OCI-LY1 (cell line): ENCODE data around the gene CBR1.
A peak's percentile ranks its signal among the peaks of the same experiment; 100 is the strongest.

Source experiments
- H2AFZ ChIP-seq: fragments of 200-600 bp; sonication (generic), shearing (Covaris generic); 2 replicates; pipeline ENCODE4 v1.6.0; 2014; ENCODE audit warnings: antibody characterized with exemption, mild to moderate bottlenecking, low read length
- H3F3A ChIP-seq: fragments of 200-600 bp; sonication (generic), shearing (Covaris generic); 2 replicates; pipeline ENCODE4 v1.6.0; 2014; ENCODE audit warnings: mild to moderate bottlenecking, antibody characterized with exemption, low read length, moderate library complexity; ENCODE audit not compliant: insufficient read depth
- H3K27ac ChIP-seq: fragments of 200-600 bp; sonication (generic); 2 replicates; pipeline ENCODE4 v1.5.1; 2014; ENCODE audit warnings: low read length, mixed run types, mild to moderate bottlenecking, low read depth; ENCODE audit not compliant: poor library complexity, severe bottlenecking
- H3K27me3 ChIP-seq: fragments of 200-600 bp; sonication (generic); 2 replicates; pipeline ENCODE4 v1.6.0; 2014; ENCODE audit warnings: antibody characterized with exemption, mild to moderate bottlenecking, low read length, moderate library complexity; ENCODE audit not compliant: insufficient read depth
- H3K36me3 ChIP-seq: fragments of 200-600 bp; sonication (generic); 2 replicates; pipeline ENCODE4 v1.6.1; 2014; ENCODE audit warnings: mild to moderate bottlenecking, antibody characterized with exemption, low read length, moderate library complexity, mixed read lengths; ENCODE audit not compliant: insufficient read depth
- H3K4me1 ChIP-seq: fragments of 200-600 bp; sonication (generic); 2 replicates; pipeline ENCODE4 v1.5.1; 2014; ENCODE audit warnings: mild to moderate bottlenecking, low read length, moderate library complexity; ENCODE audit not compliant: insufficient read depth, severe bottlenecking
- H3K4me2 ChIP-seq: fragments of 200-600 bp; sonication (generic), shearing (Covaris generic); 2 replicates; pipeline ENCODE4 v1.6.1; 2014; ENCODE audit warnings: low read length
- H3K4me3 ChIP-seq: fragments of 200-600 bp; sonication (generic); 2 replicates; pipeline ENCODE4 v1.5.1; 2014; ENCODE audit warnings: low read length, low read depth, mild to moderate bottlenecking, mixed read lengths; ENCODE audit not compliant: poor library complexity, severe bottlenecking
- H3K79me2 ChIP-seq: fragments of 200-600 bp; shearing (Covaris generic); 2 replicates; pipeline ENCODE4 v1.6.1; 2016; ENCODE audit warnings: mixed run types, low read length, mixed read lengths; ENCODE audit not compliant: insufficient read depth
- H3K9ac ChIP-seq: fragments of 200-600 bp; sonication (generic), shearing (Covaris generic); 2 replicates; pipeline ENCODE4 v1.6.1; 2014; ENCODE audit warnings: mild to moderate bottlenecking, low read length, mixed read lengths
- H3K9me2 ChIP-seq: fragments of 200-600 bp; sonication (generic), shearing (Covaris generic); 2 replicates; pipeline ENCODE4 v1.6.1; 2014; ENCODE audit warnings: low read depth, mild to moderate bottlenecking, low read length, mixed read lengths
- H3K9me3 ChIP-seq: fragments of 200-600 bp; shearing (Covaris generic); 2 replicates; pipeline ENCODE4 v1.6.1; 2014; ENCODE audit warnings: low read length, mixed read lengths
- H4K20me1 ChIP-seq: fragments of 200-600 bp; sonication (generic), shearing (Covaris generic); 2 replicates; pipeline ENCODE4 v1.6.0; 2016; ENCODE audit warnings: mild to moderate bottlenecking, low read length; ENCODE audit not compliant: insufficient read depth
- EZH2 ChIP-seq: fragments of 200-600 bp; sonication (generic), shearing (Covaris generic); IDR thresholded peaks from 2 replicates; pipeline ENCODE4 v1.8.0; 2017; ENCODE audit warnings: borderline replicate concordance, mixed run types, mild to moderate bottlenecking, antibody characterized with exemption, low read length, moderate library complexity, mixed read lengths
- TF ChIP-seq, protein P1 (sequence below): fragments of 200-600 bp; sonication (generic), shearing (Covaris generic); IDR thresholded peaks from 2 replicates; pipeline ENCODE4 v1.5.1; 2017; ENCODE audit warnings: mild to moderate bottlenecking, antibody characterized with exemption, low read length, moderate library complexity, mixed read lengths

The CBR1 gene

DNA sequence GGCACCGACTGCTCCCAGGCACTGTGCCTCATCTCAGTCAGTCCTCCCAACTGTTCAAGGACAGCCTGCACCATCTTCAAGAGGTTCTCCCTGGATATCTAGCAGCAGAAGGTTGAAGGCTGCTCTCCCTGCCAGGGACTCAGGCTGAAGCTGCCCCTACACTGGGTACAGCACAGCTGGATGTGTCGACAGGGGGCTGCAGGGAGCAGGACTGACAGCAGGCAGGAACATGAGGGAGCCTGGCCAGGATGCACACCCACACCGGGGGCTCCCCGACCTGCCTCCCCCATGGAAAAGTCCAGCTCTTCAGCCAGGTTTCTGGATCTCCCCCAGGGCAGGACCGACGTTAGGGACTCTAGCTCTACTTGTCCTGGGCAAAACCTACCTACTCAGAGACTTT is 30.0 kb upstream of the CBR1 start:
- Histone ChIP-seq H3K9ac (no peak overlapping the region), H3K4me2 (no peak overlapping the region), H3K36me3 (peaks cover 79% of the 10 kb centered on the region)

DNA sequence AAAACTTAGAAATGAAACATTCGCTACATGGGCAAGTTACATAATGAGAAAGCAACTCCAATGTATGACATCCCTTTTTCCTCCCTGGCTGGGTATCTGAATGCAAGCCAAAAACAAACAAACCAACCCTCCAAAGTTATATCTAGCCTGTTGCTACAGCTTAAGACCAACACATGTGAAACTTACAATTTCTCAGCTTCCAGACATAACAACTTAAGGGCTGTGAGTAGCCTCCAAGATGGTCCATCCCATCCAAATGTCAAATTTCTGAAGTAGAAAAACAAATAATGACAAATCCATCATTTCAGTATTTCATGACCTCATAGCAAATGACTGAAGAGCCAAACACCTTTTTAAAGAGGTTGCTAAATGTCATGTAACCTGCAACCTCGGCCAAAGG is 29.4 kb upstream of the CBR1 start:
- H3K4me3 ChIP-seq = no peak overlapping the region
- no peak overlapping the region for H3K27ac ChIP-seq
- H3K27me3 ChIP-seq = no peaks in the 10 kb centered on the region
- peaks cover 8% of the 10 kb centered on the region for H3K4me1 ChIP-seq
- H3K9me3 ChIP-seq = no peaks in the 10 kb centered on the region
- 0 out of 2 replicates have a peak, but pooled peaks cover 3% of the 10 kb centered on the region for H3F3A ChIP-seq
- no peak overlapping the region for H3K4me2 ChIP-seq
- no peaks in the 10 kb centered on the region for H3K79me2 ChIP-seq
- no peaks in the 10 kb centered on the region for H3K9me2 ChIP-seq
- no peak overlapping the region for H2AFZ ChIP-seq
- H3K36me3 ChIP-seq = peaks cover 81% of the 10 kb centered on the region
- TF ChIP-seq EZH2 = no peak
- TF ChIP-seq, protein P1, sequence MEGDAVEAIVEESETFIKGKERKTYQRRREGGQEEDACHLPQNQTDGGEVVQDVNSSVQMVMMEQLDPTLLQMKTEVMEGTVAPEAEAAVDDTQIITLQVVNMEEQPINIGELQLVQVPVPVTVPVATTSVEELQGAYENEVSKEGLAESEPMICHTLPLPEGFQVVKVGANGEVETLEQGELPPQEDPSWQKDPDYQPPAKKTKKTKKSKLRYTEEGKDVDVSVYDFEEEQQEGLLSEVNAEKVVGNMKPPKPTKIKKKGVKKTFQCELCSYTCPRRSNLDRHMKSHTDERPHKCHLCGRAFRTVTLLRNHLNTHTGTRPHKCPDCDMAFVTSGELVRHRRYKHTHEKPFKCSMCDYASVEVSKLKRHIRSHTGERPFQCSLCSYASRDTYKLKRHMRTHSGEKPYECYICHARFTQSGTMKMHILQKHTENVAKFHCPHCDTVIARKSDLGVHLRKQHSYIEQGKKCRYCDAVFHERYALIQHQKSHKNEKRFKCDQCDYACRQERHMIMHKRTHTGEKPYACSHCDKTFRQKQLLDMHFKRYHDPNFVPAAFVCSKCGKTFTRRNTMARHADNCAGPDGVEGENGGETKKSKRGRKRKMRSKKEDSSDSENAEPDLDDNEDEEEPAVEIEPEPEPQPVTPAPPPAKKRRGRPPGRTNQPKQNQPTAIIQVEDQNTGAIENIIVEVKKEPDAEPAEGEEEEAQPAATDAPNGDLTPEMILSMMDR = no peak
- no peak overlapping the region for H3K9ac ChIP-seq
- no peaks in the 10 kb centered on the region for H4K20me1 ChIP-seq

More for the DNA sequence above, 30.0 kb upstream of the CBR1 start:
- no peaks in the 10 kb centered on the region for H4K20me1 ChIP-seq
- H3F3A ChIP-seq = 0 out of 2 replicates have a peak, but pooled peaks cover 3% of the 10 kb centered on the region
- no peak overlapping the region for H3K27ac ChIP-seq
- no peaks in the 10 kb centered on the region for H3K27me3 ChIP-seq
- H3K9me2 ChIP-seq = no peaks in the 10 kb centered on the region
- H3K4me1 ChIP-seq = peaks cover 8% of the 10 kb centered on the region
- no peak overlapping the region for H3K4me3 ChIP-seq
- H3K79me2 ChIP-seq = no peaks in the 10 kb centered on the region
- no peak for TF ChIP-seq EZH2
- TF ChIP-seq, protein P1 = peak; percentile 9; the same call in 1 of the 2 replicates
- H3K9me3 ChIP-seq = no peaks in the 10 kb centered on the region
- no peak overlapping the region for H2AFZ ChIP-seq

DNA sequence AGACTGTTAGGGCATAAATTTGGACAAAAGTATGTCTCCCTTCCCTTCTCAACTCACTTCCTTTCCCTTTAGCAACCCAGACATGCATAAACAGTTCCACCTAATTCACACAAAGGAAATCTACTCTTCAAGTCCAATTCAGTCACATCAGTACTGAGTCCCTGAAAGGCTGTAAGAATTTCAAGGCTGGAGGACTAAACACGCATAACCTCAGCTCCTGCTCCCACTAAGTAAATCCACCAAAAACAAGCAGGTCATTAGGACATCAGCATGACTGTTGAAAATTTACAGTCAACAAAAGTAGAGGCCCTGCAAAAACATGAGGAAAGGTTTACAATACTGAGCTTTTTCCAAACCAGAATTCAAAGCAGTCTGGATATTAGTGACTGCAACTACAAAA is 27.9 kb upstream of the CBR1 start:
- H3K9me2 ChIP-seq = no peaks in the 10 kb centered on the region
- no peaks in the 10 kb centered on the region for H3K27me3 ChIP-seq
- no peaks in the 10 kb centered on the region for H3K79me2 ChIP-seq
- no peak overlapping the region for H3K27ac ChIP-seq
- 0 out of 2 replicates have a peak, but pooled peaks cover 3% of the 10 kb centered on the region for H3F3A ChIP-seq
- H3K9ac ChIP-seq = no peak overlapping the region
- H3K36me3 ChIP-seq = peaks cover 80% of the 10 kb centered on the region
- H2AFZ ChIP-seq = no peak overlapping the region
- H3K4me1 ChIP-seq = peaks cover 8% of the 10 kb centered on the region
- no peak overlapping the region for H3K4me3 ChIP-seq
- H3K4me2 ChIP-seq = no peak overlapping the region
- H4K20me1 ChIP-seq = no peaks in the 10 kb centered on the region
- TF ChIP-seq EZH2 = no peak
- TF ChIP-seq, protein P1 = no peak
- H3K9me3 ChIP-seq = no peaks in the 10 kb centered on the region
